Measurements from ENCODE around the gene TMEM143.

- no peak for TF ChIP-seq POLR2A (IDR thresholded peaks at IDR 0.05)
- no peak for TF ChIP-seq CTCF (IDR thresholded peaks at IDR 0.05)
These were observed 20.7 kb downstream of the TMEM143 start for GRCh38 chr19:48342841-48343540.
